ENCODE data around the gene NMNAT3.

NMNAT3 gene

GRCh38 chr3:139675327-139675726, 2.4 kb downstream of the NMNAT3 start:
- no peak for DNase-seq (ENCODE audit: low read depth, low spot score)

- DNase-seq (ENCODE audit: low read depth, low spot score), result no peak
These were observed 3.1 kb downstream of the NMNAT3 start for GRCh38 chr3:139674571-139675260.

GRCh38 chr3:139672884-139673283, 4.9 kb downstream of the NMNAT3 start:
- no peak for DNase-seq (ENCODE audit: low read depth, low spot score)

GRCh38 chr3:139671863-139672646, 5.7 kb downstream of the NMNAT3 start:
- DNase-seq (ENCODE audit: low read depth, low spot score), result no peak

- DNase-seq (ENCODE audit: low read depth, low spot score), result no peak
These were observed 6.7 kb downstream of the NMNAT3 start for GRCh38 chr3:139671107-139671506.

GRCh38 chr3:139670196-139670595, 7.6 kb downstream of the NMNAT3 start:
- DNase-seq (ENCODE audit: low read depth, low spot score), result no peak

- no peak for DNase-seq (ENCODE audit: low read depth, low spot score)
These were observed 9.4 kb downstream of the NMNAT3 start for GRCh38 chr3:139668332-139668731.

- no peak for DNase-seq (ENCODE audit: low read depth, low spot score)
These were observed 12.8 kb downstream of the NMNAT3 start for GRCh38 chr3:139664958-139665357.

GRCh38 chr3:139660269-139660668, 17.5 kb downstream of the NMNAT3 start:
- DNase-seq (ENCODE audit: low read depth, low spot score), result no peak

GRCh38 chr3:139659511-139659910, 18.3 kb downstream of the NMNAT3 start:
- no peak for DNase-seq (ENCODE audit: low read depth, low spot score)

GRCh38 chr3:139657936-139658335, 19.8 kb downstream of the NMNAT3 start:
- DNase-seq (ENCODE audit: low read depth, low spot score), result no peak

- DNase-seq (ENCODE audit: low read depth, low spot score), result no peak
These were observed 20.3 kb downstream of the NMNAT3 start for GRCh38 chr3:139657434-139657833.

- no peak for DNase-seq (ENCODE audit: low read depth, low spot score)
These were observed 21.7 kb downstream of the NMNAT3 start for GRCh38 chr3:139655909-139656595.

GRCh38 chr3:139654637-139655365, 23.0 kb downstream of the NMNAT3 start:
- no peak for DNase-seq (ENCODE audit: low read depth, low spot score)

GRCh38 chr3:139653582-139653981, 24.2 kb downstream of the NMNAT3 start:
- DNase-seq (ENCODE audit: low read depth, low spot score), result no peak

- DNase-seq (ENCODE audit: low read depth, low spot score), result no peak
These were observed 25.2 kb downstream of the NMNAT3 start for GRCh38 chr3:139652561-139652960.

- DNase-seq (ENCODE audit: low read depth, low spot score), result no peak
These were observed 29.8 kb downstream of the NMNAT3 start for GRCh38 chr3:139647866-139648435.

GRCh38 chr3:139646512-139646911, 31.3 kb downstream of the NMNAT3 start:
- DNase-seq (ENCODE audit: low read depth, low spot score), result no peak

- DNase-seq (ENCODE audit: low read depth, low spot score), result no peak
These were observed 34.8 kb downstream of the NMNAT3 start for GRCh38 chr3:139642996-139643395.

GRCh38 chr3:139640456-139640855, 37.3 kb downstream of the NMNAT3 start:
- no peak for DNase-seq (ENCODE audit: low read depth, low spot score)

GRCh38 chr3:139639662-139640061, 38.1 kb downstream of the NMNAT3 start:
- DNase-seq (ENCODE audit: low read depth, low spot score), result no peak

- DNase-seq (ENCODE audit: low read depth, low spot score), result no peak
These were observed 39.3 kb downstream of the NMNAT3 start for GRCh38 chr3:139638518-139638917.

Measured in activated CD4-positive, CD25-positive, alpha-beta regulatory T cell treated with anti-CD3 and anti-CD28 coated beads, Interleukin-2, amount 50 U/mL, for 16 hours (primary cell).